ENCODE measurements around the gene GPR158.

The GPR158 gene

DNA sequence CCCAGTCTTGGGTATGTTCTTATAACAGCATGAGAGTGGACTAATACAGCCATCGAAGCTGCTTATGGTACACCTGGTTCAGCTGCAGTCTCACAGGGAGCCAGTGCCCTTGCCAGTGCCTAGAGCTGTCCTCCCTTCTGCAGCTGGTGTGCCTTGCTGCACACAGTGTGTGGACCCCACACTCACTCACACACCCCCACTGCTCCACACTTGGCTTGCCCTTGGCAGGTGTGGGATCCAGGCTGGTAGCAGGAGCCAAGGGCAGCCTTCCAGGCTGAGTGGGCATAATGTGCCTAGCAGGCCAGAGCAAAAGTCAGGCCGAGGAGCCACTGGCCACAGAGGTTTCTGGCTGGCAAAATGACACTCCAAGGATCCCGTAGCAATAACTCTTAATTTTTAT, 217.3 kb downstream of the GPR158 start:
- in situ Hi-C loops (cut with MboI; ENCODE audit: low sequenced_read_pairs) = no loop called here

DNA sequence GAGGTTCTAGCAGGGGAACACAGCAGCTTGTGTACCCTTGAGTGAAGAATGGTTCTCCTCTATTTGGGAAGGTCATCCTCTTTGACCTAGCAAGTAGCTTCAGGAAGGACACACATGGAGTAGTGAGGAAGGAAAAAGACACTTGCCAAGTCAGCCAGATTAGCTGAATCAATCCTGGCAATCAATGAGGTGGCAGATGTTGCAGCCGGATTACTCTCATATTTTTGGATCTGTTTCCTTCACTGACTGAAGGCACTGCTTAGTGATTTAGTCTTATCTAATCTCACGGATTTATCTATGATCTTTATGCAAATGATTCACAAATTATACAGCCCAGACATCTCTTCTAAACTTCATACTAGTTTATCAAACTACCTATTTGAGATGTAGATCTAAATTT, 218.8 kb downstream of the GPR158 start:
- in situ Hi-C loops (cut with MboI; ENCODE audit: low sequenced_read_pairs) = no loop called here

DNA sequence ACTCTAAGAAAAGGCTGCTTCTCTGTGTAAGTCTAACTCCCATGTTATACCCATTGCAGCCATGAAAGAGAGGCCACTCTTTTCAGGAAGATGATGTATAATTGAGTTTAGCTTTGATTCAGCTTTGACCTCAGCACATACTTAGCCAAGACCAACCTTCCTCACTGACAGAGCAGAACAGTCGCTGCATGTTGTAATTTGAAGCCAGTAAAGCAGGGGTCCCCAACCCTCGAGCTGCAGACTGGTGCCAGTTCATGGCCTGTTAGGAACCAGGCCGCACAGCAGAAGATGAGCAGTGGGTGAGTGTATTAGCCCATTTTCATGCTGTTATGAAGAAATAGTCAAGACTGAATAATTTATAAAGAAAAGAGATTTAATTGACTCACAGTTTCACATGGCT, 223.9 kb downstream of the GPR158 start:
- in situ Hi-C loops (cut with MboI; ENCODE audit: low sequenced_read_pairs) = no loop called here

DNA sequence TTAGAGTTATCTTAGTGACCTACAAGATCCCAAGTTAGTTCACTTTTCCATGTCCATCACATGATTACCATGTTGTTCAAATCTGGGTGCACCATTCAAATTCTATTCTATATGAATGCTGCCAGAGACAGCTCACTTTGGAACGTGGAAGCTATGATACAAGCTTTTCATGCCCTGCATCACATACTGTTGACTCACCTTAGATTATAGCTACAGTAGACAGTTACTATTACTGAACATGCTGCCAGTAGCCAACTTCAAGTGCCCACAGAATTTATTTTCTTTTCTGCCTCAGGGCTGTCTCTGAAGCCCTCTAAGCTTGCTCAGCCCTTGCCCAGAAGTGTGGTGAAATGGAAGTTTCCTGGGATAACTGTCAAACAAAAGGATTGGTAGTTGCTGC, 231.1 kb downstream of the GPR158 start:
- in situ Hi-C loops (cut with MboI; ENCODE audit: low sequenced_read_pairs) = no loop called here

DNA sequence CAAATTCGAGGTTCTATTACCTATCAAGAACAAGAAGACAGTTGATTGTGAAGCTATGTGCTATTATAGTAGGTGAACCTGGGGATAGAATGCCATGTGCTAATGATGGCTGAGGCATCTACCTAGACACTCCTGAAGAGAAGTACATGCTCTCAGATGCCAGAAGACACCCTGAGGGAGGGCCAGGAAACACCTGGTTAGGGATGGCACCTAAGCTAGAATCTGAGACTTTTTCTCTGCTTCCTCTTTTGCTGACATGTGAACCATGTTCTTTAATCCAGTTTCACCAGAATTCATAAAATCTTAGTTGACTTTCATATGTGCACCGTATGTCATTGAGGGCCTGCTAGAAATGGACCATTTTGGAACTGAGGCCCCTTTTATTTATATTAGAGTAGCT, 242.8 kb downstream of the GPR158 start:
- in situ Hi-C loops (cut with MboI; ENCODE audit: low sequenced_read_pairs) = no loop called here

DNA sequence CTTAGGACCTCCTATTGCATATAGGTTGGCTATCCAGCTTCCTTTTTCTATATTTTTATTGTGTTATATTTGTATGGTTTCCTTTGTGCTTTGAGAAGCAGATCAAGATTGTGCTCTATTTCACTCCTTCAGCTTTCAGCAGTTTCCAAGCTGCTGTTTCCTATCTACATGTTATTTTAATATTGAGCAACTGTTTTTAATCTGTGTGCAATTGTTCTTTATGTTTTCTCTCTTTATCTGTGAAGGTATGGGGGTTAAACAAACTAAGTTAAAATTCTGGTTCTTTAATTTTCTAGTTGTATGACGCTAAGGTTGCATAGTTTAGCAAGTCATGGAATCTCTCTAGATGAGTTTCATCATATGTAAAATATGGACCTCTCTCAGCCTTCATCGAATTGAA, 251.0 kb downstream of the GPR158 start:
- in situ Hi-C loops (cut with MboI; ENCODE audit: low sequenced_read_pairs) = no loop called here

DNA sequence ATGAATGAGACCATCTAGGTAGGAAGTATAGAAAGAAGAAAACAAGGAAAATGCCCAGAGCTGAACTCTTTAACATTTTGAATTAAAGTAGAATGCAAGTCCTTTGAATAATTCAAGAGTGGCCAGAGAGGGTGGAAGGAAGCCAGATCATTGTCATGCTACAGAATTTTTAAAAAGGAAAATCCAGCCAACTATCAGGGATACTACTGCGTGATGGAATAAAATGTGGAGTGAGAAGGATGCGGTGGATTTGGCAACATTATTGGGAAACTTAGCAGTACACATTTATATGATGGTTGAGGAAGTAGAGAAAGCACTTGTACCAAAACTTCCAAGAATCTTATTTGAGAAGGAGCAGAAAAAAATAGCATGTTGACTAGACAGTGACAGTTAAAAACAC, 261.6 kb downstream of the GPR158 start:
- in situ Hi-C loops (cut with MboI; ENCODE audit: low sequenced_read_pairs) = no loop called here

DNA sequence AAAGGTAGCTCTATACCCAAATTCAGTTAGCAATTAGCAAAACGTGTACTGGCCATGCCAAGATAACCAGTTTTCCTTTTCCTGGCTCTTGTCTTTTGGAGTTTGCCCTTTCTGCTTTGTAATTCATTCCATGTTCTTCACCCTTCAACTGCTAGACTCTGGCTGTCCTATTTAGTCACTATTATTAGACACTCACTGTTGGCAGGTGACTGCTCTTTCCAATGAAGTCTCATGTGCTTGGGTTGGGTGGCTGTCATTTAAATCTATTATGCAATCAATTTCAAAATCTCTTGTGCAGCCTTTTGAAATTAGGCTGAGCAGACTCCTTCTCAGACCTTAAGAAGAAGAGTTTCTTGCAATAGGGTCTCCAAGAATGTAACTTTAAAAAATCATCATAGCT, 266.5 kb downstream of the GPR158 start:
- in situ Hi-C loops (cut with MboI; ENCODE audit: low sequenced_read_pairs) = no loop called here

DNA sequence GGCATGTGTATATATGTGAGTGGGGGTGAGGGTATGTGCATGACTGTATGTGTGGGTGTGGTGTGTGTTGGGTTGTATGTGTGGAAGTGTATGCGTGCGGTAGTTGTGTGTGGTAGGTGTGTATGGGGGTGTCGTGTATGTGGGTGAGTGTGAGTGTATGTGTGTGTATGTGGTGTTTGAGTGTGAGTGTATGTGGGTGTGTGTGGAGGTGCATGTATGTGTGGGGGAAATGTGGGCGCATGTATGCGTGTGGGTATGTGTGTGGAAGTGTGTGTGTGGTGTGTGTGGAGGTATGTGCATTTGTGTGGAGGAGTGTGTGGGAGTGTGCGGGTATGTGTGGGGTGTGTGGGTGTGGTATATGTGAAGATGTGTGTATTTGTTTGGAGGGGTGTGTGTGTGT, 269.5 kb downstream of the GPR158 start:
- in situ Hi-C loops (cut with MboI; ENCODE audit: low sequenced_read_pairs) = no loop called here

DNA sequence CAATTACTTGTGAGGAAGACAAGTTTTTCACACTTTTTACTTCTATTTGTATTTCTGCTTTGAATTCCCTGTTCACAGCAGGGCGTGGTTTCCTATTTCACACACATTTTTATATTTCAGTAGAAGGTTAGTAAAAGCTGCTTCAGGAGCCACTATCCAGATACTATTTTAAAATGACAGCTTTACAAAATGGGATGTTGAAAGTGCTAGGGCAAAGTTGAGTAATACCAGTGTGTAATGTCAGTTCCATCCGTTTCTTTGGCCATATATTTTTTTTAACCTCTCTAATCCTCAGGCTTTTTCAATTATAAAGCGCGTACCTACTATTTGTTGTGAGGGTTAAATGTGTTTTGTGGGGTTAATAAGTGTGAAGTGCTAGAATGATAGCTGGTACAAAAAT, 276.6 kb downstream of the GPR158 start:
- in situ Hi-C loops (cut with MboI; ENCODE audit: low sequenced_read_pairs) = no loop called here

DNA sequence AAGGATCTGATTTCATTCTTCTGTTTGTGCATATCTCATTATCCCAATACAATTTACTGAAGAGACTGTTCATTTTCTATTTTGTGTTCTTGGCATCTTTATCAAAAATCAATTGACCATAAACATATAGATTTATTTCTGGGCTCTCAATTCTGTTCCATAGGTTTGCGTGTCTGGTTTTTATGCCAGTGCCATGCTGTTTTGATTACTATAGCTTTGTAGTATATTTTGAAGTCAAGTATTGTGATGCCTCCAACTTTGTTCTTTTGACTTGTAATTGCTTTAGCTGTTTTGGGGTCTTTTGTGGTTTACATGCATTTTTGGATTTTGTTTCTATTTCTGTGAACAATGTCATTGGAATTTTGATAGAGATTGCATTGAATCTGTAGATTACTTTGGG, 278.8 kb downstream of the GPR158 start:
- in situ Hi-C loops (cut with MboI; ENCODE audit: low sequenced_read_pairs) = no loop called here

DNA sequence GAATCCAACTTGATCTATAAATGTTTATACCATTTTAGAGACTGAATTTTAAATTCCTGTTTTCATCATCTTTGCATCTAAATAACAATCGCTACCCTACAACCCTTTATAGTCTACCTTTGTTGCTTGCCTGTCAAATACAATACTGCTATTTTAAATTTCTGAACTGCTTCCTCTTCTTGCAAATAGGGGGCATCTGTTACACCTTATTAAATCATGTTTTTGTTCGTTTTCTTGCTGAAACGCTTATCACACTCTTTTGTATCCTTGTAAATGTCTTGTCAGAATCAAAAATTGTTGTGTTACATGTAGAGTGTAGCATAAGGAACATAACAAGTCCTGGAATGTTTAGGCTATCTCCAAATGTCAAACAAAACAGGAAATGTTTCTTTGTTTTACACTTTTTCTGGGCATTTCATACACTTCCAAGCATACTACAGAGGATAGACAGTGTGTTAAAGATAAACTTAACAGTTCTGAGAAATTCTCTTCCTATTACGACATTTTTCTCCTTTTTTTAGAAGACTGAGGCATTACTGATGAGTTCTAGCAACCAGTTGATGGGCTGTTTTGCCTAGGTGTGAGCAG, 281.3 kb downstream of the GPR158 start:
- in situ Hi-C loops (cut with MboI; ENCODE audit: low sequenced_read_pairs) = no loop called here

DNA sequence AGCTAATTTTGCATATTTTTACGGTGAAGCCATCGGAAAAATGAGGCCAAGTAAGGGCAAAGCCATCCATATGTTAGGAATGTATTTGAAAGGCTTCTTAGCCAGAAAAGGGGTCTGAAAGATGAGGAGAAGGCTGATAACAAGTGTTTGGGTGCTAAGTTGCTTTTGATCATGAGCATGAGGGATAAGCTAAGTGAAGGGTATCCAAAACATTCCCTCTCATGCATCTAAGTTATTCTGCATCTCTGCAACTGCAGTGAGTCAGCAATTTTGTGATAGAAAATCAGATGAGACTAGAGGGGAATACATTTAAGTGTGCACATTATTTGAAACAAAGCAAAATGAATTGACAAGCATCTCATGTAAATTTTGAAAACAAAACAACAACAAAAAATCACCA, 282.8 kb downstream of the GPR158 start:
- in situ Hi-C loops (cut with MboI; ENCODE audit: low sequenced_read_pairs) = no loop called here

DNA sequence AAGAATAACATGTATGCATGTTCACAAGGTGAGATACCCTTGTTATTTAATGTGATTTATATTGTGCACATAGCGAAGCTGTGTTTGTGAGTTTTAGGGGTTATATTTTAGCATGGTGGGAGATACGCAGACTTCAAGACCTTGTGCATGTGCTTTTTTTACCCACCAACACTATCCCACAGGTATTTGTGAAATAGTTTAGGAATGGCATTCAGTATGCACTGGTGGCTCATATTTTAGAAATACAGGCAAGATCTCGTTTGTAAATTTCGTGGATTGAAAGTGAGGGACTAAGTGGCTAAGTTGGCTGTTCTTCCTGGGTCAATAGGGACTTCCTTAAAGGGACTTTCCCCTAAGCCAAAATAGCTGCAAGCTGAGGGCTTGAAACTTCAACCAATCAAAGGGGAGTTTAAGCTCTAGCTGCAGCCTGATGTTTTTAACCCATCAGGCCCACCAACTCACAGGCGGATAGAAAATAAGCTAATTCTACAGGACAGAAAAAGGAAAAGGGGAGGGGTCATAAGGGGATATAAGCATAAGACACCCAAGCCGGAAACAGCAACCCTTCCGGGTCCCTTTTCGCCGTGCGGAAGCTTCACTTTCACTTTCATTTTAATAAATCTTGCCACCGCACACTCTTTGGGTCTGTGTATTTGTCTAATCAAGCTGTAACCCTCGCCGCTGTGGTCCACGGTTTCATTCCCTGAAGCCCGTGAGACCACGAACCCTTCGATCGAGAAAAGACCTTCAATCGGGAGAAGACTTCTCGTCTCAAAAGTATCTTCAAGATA, 291.0 kb downstream of the GPR158 start:
- in situ Hi-C loops (cut with MboI; ENCODE audit: low sequenced_read_pairs) = no loop called here

DNA sequence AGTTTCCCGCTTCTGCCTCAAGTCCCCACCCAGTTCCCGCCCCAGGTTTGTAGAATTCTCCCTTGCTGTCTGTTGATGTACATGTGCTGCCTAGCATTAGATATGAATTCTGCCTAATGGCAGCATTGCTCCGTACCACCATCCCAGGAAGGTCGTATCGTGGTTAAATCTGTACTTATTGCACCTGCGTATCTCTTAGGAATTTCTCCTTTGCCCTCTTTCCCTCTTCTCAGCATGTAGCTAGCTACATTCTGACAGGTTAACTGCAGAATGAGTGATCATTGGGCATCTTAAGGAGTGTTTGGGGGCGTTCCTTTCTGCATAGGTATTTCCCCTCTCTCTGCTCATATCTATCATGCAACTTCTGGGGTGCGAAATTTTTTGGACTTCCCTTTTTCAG, 293.1 kb downstream of the GPR158 start:
- in situ Hi-C loops (cut with MboI; ENCODE audit: low sequenced_read_pairs) = no loop called here

DNA sequence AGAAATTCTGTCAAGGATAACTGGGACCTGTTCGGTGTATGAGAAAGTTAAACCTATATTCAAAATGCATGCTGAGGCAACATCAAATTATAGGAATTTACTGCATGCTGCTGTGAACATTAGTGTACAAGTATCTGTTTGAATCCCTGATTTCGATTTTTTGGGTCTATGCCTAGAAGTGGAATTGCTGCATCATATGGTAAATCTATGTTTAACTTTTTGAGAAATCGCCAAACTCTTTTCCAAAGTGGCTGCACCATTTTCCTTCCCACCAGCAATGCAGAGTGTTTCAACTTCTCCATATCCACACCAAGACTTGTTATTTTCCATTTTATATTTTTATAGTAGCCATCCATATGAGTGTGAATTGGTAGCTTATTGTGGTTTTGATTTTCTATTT, 306.7 kb downstream of the GPR158 start:
- in situ Hi-C loops (cut with MboI; ENCODE audit: low sequenced_read_pairs) = no loop called here

DNA sequence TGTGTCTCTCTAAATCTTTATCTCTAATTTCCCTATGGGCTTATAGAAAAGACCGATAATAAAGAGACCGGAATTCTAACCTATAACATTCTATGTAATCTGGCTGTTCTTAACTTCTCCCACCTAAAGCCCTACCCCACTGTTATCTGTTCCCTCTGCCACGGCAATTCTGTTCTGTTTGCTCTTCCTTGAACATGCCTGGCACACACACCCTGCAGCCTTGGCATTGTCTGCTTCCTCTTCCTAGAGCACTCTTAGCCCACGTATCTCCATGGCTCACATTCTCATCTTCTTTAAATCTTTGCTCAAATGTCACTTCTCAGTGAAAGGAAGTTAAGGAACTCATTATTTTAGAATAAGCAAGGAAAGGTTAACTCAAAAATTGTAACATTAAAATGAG, 309.2 kb downstream of the GPR158 start:
- in situ Hi-C loops (cut with MboI; ENCODE audit: low sequenced_read_pairs) = no loop called here

DNA sequence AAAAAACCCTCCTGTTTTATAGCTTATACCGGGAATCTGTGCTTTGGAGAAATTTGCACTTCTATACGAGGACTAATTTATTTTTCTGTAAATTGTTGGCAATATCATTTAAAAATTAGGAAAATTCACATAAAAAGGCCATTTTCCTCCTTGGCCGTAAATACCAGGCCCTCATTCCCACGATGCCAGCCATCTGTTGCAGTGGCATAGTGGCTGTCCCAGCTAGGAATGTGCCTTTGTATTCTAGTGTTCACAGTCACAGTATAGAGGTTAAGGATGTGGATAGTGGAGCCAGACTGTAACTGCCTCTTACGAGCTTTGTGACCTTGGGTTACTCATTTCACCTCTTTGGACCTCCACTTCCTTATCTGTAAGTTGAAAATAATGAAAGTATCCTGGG, 312.5 kb downstream of the GPR158 start:
- in situ Hi-C loops (cut with MboI; ENCODE audit: low sequenced_read_pairs) = no loop called here

DNA sequence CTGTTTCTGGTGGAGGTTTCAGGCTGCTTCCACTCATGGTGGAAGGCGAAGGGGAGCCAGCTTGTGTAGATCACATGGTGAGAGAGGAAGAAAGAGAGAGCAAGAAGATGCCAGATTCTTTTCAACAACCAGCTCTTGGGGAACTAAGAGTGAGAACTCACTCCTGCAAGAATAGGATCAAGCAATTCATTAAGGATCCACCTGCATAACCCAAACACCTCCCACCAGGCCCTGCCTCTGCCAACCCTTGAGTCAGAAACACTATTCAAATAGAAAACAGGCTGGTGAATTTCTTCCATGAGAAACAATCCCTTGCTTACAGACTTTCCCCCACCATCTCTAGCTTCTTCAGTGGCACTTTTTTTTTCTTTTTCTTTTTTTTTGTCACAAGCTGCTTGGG, 317.2 kb downstream of the GPR158 start:
- in situ Hi-C loops (cut with MboI; ENCODE audit: low sequenced_read_pairs) = no loop called here

DNA sequence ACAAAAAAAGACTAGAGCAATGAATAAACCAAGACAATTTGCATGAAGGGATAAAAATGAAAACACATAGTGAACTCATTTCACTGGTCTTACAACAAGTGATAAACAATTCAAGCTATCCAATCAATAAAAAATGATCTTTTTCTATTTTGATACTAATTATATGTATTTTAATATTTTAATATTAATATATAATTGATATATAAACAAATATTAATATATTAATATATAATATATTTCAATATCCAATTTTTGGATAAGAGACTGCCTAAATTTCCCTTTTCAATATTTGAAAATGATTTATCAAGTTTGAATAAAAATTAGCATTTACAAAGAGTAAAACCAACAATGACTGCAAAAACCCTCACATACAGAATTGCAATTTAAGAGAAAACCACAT, 317.9 kb downstream of the GPR158 start:
- in situ Hi-C loops (cut with MboI; ENCODE audit: low sequenced_read_pairs) = no loop called here

DNA sequence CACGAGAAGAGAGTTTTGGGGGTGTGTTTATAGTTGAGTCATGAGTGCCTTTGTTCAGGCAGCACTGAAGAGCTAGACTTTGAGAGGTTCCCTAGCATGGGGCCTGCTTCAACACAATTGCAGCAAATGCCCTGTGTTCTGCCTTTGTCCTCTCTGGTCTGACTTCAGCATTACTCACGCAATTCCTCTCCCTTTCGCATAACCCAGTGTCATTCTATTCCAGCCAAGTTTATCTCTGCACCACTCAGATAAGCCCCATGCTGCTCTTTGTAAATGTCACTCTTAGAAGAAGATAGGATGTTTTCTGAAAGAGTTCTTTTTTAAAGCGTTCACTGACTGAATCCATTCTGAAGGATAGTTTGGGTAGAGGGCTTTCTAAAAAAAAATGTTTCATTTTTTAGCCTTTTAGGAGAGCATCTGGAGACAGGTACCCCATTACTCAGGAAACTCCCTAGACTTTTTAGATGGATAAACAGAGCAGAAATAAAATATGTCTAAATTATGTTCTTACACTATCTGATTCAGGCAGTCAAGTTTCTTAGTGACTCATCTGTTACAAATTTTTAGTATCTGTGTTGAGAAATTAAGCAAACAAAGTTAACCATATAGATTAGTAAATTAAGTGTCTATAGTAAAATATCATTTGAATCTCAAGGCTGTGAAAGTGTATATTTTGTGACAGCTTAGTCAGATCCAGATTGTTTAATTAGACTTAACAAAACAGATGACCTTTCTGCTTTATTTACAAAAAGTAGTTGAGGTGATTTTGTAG, 318.5 kb downstream of the GPR158 start:
- in situ Hi-C loops (cut with MboI; ENCODE audit: low sequenced_read_pairs) = no loop called here

DNA sequence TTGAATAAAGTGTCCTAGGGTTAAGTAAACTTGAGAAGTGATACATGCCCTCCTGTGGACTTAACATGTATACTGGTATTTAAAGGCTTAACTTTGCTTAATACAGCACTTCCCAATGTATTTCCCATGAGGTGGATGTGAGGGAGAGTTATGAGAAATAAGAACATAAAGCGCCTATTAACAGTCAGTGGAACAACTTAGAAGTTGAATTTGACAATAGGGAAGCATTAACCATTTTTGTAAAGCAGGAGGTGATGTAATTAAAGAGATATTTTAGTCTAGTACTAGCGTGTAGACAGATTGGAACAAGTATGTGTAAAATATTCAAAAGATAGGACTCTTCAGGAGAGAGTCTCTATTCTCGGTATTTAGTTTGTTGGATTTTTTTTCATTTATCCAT, 322.4 kb downstream of the GPR158 start:
- in situ Hi-C loops (cut with MboI; ENCODE audit: low sequenced_read_pairs) = no loop called here

Measured in HL-60/S4 treated with retinoic acid at 250 ng/mL for 4 days and 3 days (cell line).